ENCODE data around the gene FRS2.

GRCh38 chr12:69616025-69616424 lies 145.8 kb downstream of the FRS2 start:
- TF ChIP-seq CTCF (IDR thresholded peaks at IDR 0.05) = no peak
- TF ChIP-seq POLR2A (IDR thresholded peaks at IDR 0.05) = no peak
